HG03095 (cell line): ENCODE data around the gene ABL1.
"Not testable (repeated sequence)": the region's sequence is repeated elsewhere in the genome, so short reads cannot be mapped to it uniquely, and the experiment has no call there.

Experiments
- ATAC-seq: cut with Tn5 transposase; IDR thresholded peaks from one replicate; pipeline ENCODE4 v1.9.1; 2021; ENCODE audit warnings: moderate library complexity; ENCODE audit not compliant: unreplicated experiment

ABL1 gene

GRCh38 chr9:130847306-130848217, 12.5 kb downstream of the ABL1 start:
- ATAC-seq, result no peak

DNA sequence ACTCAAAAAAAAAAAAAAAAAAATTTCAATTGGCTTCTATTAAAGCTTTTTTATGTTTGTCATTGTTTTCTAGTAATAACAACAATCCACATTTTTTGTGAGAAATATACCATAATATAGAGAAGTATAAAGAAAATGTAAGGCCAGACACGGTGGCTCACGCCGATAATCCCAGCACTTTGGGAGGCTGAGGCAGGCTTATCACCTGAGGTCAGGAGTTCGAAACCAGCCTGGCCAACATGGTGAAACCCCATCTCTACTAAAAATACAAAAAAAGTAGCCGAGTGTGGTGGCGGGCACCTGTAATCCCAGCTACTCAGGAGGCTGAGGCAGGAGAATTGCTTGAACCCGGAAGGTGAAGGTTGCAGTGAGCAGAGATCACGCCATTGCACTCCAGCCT, 13.5 kb downstream of the ABL1 start:
- not testable (repeated sequence) for ATAC-seq

GRCh38 chr9:130849356-130849755, 14.3 kb downstream of the ABL1 start:
- no peak for ATAC-seq

DNA sequence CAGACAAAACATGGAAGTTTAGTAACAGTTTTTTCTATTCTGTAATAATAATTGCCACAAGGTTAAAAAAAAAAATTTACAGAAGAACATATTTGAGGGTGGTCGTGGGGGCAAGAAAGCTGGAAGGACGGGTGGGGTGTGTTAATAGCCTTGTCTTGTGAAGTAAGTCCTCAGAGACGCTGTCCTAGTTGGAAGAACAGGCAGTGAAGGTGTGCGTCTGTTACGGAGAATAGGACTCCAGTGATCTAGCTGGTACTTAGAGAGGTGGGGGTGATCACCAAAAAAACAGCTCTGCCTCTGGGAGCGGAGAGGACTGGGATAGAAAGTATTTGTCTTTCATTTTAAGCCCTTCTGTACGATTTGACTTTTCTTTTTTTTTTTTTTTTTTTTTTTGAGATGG, 17.7 kb downstream of the ABL1 start:
- ATAC-seq, result no peak

DNA sequence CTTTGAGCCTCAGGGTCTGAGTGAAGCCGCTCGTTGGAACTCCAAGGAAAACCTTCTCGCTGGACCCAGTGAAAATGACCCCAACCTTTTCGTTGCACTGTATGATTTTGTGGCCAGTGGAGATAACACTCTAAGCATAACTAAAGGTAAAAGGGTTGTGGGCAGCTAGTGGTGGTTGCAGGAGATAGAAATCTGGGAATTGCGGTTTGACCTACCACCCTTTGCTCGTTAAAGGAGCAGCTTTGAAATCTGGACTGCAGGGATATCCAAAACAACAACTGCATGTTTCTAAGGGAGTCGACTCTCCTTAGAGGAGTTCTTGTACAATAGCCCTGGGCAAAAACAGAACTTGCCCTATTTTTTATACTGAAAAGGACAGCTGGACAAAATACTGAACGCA, 19.0 kb downstream of the ABL1 start:
- no peak for ATAC-seq

DNA sequence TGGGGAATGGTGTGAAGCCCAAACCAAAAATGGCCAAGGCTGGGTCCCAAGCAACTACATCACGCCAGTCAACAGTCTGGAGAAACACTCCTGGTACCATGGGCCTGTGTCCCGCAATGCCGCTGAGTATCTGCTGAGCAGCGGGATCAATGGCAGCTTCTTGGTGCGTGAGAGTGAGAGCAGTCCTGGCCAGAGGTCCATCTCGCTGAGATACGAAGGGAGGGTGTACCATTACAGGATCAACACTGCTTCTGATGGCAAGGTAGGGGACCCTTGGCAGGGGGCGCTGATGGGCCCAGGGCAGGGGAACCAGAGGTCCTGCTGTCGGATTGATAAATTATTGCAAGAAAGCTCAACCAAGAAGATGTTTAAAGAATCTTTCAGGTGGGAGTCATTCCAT, 19.8 kb downstream of the ABL1 start:
- ATAC-seq, result no peak

DNA sequence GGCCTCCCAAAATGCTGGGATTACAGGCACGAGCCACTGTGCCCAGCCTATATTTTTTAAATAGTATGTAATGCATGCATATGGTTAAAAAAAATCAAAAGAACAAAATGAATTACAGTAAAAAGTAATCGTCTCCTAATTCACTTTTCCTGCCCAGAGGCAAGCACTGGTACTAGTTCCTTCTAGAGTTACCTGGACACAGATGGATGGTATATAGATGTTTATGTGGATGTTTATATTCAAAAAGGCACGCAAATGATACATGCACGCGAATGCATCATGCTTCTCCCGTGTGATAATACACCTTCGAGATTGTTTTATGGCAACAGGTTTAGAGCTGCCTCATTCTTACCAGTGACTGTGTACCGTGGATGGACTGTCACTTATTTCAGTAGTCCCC, 21.4 kb downstream of the ABL1 start:
- ATAC-seq, result no peak

DNA sequence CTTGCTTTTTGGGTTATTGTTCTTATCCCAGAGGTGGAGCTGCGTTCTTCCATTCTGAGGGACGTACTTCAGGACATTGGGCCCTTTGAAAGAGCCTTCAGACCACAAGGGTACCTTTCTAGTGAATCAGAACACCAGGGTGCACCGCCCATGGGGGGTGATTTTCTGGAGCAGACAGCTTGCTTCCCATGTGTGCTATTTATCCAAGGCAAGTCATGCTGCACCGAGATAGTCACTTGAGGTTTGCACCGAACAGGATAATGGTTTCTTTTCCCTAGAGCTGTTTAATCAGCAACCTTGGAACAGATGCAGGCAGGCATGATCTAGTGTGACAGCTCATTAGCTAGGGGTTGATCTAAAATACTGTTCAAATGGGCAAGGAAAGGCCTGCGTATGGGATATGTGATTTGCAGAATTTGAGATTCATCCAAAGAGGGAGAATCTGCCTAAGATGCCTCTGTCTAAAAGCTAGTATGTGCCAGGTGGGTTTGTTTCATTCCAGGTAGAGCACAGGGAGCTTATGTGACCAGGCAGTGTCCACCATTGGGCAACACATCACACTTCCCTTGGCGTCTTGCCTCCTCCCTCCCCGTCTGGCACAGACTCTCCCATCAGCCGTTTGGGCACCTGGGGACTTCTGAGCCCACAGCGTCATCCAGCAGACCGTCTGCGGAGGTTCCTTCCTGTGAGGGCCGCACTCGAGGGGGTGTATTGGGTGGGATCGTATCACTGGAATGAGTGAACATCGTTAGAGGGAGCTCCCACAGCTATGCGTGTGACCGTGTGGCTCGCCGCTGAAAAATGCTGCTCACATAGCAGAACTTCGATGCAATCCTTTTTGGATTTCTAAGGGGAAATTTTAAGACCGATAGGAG, 23.0 kb downstream of the ABL1 start:
- ATAC-seq, result no peak

DNA sequence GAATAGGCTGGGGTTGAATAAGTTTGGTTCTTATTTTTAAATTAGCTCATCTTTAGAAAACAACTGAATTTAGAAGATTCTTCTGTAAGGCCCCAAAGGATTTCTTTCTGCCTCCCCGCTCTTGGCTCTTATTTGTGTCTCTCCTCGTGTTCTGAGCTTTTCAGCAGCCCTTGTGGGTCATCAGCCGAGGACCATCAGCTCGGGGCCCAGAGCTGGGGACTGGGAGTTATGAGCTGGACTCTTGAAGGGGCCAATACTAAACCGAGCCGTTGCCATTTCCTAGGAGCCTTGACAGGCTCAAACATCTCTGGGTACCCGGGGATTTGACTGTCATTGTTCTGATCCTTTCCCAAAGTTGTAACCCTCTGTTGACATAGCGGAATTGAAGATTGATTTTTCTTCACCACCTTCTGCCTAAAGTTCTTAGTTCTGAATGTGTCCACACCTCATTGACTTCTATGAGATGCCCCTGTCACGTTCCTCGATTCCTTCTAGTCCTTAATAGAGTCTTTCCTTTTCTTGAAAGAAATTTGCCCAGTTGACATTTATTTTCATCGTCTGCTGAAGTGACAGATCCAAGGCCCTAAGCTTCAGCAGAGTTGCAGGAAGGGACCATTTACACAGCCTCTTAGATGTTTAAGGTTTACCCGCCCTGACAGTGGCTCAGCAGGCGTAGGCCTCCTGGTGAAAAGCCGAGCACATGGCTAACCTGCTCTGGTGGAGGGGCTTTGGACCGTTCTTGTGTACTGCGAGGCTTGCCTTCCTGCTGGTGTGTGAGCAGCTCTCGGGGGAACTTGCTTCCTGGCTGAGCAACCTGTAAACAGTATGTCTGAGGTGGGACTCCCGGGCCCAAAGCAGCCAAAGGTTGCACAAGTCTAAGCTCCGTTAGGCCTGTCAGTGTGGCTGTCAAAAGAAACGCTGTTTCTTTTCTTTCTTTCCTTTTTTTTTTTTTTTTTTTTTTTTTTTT, 24.0 kb downstream of the ABL1 start:
- ATAC-seq, result no peak

- no peak for ATAC-seq
These were observed 25.6 kb downstream of the ABL1 start for GRCh38 chr9:130860458-130861316.

DNA sequence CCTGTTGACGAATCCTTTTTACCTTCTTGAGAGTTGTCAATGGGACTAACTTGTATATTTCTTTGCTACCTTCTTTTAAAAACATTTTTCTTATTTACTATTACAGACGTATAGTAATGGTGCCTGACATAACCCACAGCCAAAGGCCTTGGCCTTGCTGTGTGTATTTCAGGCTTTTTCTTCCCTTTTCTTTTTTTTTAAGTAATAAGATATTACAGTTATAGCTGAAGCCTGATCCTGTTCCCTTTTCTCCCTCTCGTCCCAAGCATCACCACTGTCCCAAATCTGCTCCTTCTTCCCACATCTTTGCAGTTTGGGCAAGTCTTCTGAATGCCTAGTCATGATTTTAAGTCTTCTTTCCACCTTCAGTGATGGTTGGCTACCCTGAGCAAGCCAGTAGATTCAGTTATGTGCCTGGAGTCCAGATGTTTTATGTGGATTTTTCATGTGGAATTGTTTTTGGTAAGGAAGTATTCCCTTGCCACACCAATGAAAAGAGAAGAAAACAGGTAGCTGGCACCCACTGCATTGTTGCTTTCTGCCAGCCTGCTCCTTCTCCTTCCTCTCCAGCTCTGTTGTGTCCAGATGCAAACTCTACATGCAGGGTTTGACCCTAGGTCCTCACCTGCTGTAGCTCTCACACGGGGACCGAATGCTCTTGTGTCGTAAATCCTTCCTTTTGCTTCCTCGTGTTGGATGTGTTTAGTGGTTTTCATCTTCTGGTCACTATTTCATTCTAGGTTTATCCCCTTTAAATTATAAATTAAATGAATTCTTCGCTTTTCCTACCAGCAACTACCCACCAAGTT, 26.5 kb downstream of the ABL1 start:
- no peak for ATAC-seq

DNA sequence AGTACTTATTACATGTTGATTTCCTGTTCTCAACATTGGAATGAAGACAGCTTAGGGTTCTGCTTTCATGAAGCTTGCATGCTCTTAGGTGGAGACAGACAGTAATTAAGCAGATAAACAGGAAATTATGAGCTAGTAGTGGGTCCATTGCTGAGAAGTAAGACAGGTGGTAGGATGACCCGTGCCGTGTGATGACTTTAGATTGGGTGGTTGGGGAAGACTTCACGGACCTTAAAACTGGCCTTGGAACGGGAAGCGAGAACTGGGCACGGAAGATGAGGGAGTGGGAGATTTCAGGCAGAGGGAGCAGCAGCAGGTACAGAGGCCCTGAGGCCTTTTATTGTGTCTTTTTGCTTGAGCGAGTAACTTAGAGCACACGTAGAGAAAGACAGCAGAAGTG, 27.2 kb downstream of the ABL1 start:
- no peak for ATAC-seq

- no peak for ATAC-seq
These were observed 27.7 kb downstream of the ABL1 start for GRCh38 chr9:130862747-130863146.

- no peak for ATAC-seq
These were observed 29.5 kb downstream of the ABL1 start for GRCh38 chr9:130864541-130864940.

DNA sequence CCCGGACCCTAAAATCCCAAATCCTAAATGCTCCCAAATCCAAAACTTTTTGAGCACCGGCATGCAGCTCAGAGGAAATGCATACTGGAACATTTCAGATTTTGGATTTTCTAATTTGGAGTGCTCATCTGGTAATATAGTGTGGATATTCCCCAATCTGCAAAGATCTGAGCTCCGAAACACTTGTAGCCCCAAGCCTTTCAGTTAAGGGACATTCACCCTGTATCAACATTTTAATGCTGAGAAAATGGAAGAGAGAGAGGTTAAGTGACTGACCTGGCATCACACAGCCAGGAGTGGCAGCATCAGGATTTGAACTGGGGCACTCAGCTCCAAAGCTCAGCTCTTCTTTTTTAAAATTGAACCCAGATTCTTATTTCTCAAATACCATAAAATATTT, 30.9 kb downstream of the ABL1 start:
- ATAC-seq, result no peak

- no peak for ATAC-seq
These were observed 31.5 kb downstream of the ABL1 start for GRCh38 chr9:130866474-130866965.

GRCh38 chr9:130867556-130867955, 32.5 kb downstream of the ABL1 start:
- ATAC-seq, result no peak

- ATAC-seq, result no peak
These were observed 33.2 kb downstream of the ABL1 start for GRCh38 chr9:130868230-130868629.

- no peak for ATAC-seq
These were observed 34.2 kb downstream of the ABL1 start for GRCh38 chr9:130869250-130869649.
